Astrocyte of the spinal cord (primary cell): ENCODE results near the gene TRAPPC10.

Source experiments
- DNase-seq: peaks from one replicate; pipeline ENCODE4 v3.0.0; 2011; ENCODE audit warnings: low read depth, low spot score
- H3K4me3 ChIP-seq: 2 replicates; pipeline ENCODE4 v1.5.1; 2011; ENCODE audit warnings: low read depth, mild to moderate bottlenecking, low read length, moderate library complexity
- in situ Hi-C: cut with HindIII; loops from 2 replicates; pipeline ENCODE4 v1.10.0; 2017; ENCODE audit warnings: low sequenced_read_pairs
- TF ChIP-seq, protein P1 (sequence below): IDR thresholded peaks from 2 replicates; pipeline ENCODE4 v1.5.1; 2012; ENCODE audit warnings: low read depth, mild to moderate bottlenecking, low read length, inconsistent platforms

The TRAPPC10 gene

DNA sequence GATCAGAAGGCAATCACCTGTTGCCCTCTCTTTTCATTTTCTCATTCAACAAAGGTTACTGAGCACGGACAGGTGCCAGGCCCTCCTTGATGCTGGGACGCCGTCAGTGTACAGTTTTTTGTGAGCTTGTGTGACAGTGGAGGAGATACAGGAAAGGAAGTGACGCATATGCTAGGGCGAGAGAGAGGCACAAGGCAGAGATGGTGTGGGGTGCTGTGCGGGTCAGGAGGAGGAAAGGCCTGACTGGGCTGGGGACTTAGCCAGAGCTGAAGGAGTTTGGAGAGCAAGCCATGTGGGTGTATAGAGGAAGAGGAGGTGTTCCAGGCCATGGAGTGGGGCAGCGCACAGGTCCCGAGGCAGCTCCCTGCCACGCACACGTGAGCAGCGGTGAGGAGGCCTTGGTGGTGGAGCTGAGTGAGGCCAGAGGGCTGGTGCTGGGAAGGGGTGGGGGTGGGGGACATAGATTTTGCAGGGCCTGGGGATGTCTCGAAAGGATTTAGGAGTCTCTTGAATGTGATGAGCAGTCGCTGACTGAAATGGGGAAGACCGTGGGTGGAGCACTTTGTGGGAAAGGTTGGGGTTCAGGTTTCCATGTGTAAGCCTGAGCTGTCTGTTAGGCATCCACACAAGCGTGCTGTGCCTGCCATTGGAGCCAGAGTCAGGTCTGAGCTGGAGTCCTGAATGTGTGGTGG, 46.0 kb downstream of the TRAPPC10 start:
- no peak overlapping the region for H3K4me3 ChIP-seq
- no peak for DNase-seq
- TF ChIP-seq, protein P1, sequence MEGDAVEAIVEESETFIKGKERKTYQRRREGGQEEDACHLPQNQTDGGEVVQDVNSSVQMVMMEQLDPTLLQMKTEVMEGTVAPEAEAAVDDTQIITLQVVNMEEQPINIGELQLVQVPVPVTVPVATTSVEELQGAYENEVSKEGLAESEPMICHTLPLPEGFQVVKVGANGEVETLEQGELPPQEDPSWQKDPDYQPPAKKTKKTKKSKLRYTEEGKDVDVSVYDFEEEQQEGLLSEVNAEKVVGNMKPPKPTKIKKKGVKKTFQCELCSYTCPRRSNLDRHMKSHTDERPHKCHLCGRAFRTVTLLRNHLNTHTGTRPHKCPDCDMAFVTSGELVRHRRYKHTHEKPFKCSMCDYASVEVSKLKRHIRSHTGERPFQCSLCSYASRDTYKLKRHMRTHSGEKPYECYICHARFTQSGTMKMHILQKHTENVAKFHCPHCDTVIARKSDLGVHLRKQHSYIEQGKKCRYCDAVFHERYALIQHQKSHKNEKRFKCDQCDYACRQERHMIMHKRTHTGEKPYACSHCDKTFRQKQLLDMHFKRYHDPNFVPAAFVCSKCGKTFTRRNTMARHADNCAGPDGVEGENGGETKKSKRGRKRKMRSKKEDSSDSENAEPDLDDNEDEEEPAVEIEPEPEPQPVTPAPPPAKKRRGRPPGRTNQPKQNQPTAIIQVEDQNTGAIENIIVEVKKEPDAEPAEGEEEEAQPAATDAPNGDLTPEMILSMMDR = no peak
- in situ Hi-C loops = no loop called here

- no peak overlapping the region for H3K4me3 ChIP-seq
- TF ChIP-seq, protein P1 = no peak
- in situ Hi-C loops = no loop called here
- no peak for DNase-seq
These were observed 46.5 kb downstream of the TRAPPC10 start for GRCh38 chr21:44058652-44058964.

DNA sequence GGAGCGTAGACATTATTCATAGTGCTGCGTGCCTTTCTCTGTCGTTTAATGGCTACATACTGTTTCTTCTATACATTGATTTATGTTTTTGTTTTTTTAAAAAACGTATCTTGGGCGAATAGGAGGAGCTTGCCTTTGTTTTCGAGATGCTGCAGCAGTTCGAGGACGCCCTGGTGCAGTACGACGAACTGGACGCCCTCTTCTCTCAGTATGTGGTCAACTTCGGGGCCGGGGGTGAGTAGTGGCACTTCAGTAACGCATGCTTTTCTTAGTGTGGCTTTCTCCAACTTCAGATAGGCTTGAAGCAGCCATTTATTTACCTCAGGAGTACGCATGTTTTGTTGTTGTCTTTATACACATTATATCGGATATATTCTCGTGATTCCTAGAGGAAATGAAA, 46.9 kb downstream of the TRAPPC10 start:
- in situ Hi-C loops = no loop called here
- TF ChIP-seq, protein P1 = no peak

DNA sequence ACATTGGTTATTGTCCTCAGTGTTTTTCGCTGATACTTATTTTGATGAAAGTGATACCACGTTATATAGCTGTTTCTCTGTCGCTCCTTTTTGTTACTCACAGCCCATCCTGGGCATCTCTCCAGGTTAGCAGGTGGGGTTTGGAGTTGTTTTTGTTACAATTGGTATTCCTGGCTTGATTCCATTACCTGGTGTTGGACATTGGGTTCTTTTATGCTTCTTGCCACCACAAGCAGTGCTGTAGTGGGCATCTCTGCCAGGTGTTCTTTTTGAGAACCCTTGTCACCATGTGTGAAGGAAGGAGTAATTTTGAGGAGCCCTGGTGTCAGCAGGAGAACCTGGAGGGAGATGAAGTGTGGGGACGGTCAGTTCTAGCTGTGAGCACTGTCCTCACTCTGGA, 47.6 kb downstream of the TRAPPC10 start:
- no peak overlapping the region for H3K4me3 ChIP-seq
- in situ Hi-C loops = no loop called here
- TF ChIP-seq, protein P1 = no peak
- DNase-seq = no peak

More for the DNA sequence above, 46.9 kb downstream of the TRAPPC10 start:
- H3K4me3 ChIP-seq = no peak overlapping the region
- no peak for DNase-seq

- no peak overlapping the region for H3K4me3 ChIP-seq
- in situ Hi-C loops = no loop called here
- TF ChIP-seq, protein P1 = no peak
- no peak for DNase-seq
These were observed 50.3 kb downstream of the TRAPPC10 start for GRCh38 chr21:44062380-44062779.

- H3K4me3 ChIP-seq = no peak overlapping the region
- in situ Hi-C loops = no loop called here
- DNase-seq = no peak
- TF ChIP-seq, protein P1 = no peak
These were observed 51.2 kb downstream of the TRAPPC10 start for GRCh38 chr21:44063151-44063912.
